GM10266 (cell line): ENCODE results near the gene OPCML.

Source experiments
- DNase-seq: peaks from one replicate; pipeline ENCODE4 v3.0.0; 2012; ENCODE audit errors: extremely low spot score
- CTCF ChIP-seq: IDR thresholded peaks from 2 replicates; pipeline ENCODE4 v1.5.1; 2012; ENCODE audit warnings: mild to moderate bottlenecking, low read depth; ENCODE audit not compliant: control insufficient read depth, insufficient read depth; ENCODE audit errors: missing control alignments

The OPCML gene

GRCh38 chr11:132728026-132728425 lies 804.3 kb downstream of the OPCML start:
- no peak for DNase-seq
- TF ChIP-seq CTCF = no peak

- no peak for DNase-seq
- no peak for TF ChIP-seq CTCF
Measured at GRCh38 chr11:132721526-132721925, 810.8 kb downstream of the OPCML start.

GRCh38 chr11:132719684-132720083 lies 812.6 kb downstream of the OPCML start:
- no peak for DNase-seq

GRCh38 chr11:132718711-132719671 lies 813.3 kb downstream of the OPCML start:
- TF ChIP-seq CTCF = no peak
- DNase-seq = no peak

More at GRCh38 chr11:132719684-132720083, 812.6 kb downstream of the OPCML start:
- TF ChIP-seq CTCF = no peak

GRCh38 chr11:132717824-132718223 lies 814.5 kb downstream of the OPCML start:
- DNase-seq = no peak
- no peak for TF ChIP-seq CTCF

- TF ChIP-seq CTCF = no peak
- no peak for DNase-seq
Measured at GRCh38 chr11:132716037-132716436, 816.3 kb downstream of the OPCML start.

- DNase-seq = no peak
- TF ChIP-seq CTCF = no peak
Measured at GRCh38 chr11:132714859-132715440, 817.4 kb downstream of the OPCML start.
